ENCODE measurements around the gene PPP2R3B.

DNA sequence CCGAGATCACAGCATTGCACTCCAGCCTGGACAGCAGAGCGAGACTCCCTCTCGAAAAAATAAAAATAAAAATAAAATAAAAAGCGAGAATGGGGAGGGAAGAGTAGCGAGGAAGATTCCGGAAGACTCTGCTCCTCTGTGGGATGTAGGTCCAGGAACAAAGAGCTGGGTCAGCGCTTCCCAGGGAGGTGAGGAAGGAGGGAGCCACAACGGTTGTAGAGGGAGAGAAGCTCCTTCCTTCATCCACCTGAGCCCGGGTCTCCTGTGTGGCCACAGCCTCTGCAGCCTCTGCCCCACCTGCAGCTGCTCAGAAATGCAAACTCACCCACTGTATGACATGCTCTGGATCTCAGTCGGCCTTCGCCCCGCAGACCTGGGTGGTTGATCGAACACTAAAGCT, 3.8 kb upstream of the PPP2R3B start:
- TF ChIP-seq ZFP37 (tag by site-specific recombination; IDR thresholded peaks at IDR 0.05) (no peak), ZNF133 (tag by site-specific recombination; IDR thresholded peaks at IDR 0.05) (no peak), ZNF48 (tag by site-specific recombination; IDR thresholded peaks at IDR 0.05) (no peak), MYNN (tag by site-specific recombination; IDR thresholded peaks at IDR 0.05; ENCODE audit: borderline replicate concordance) (no peak), BCL11A (tag by site-specific recombination; IDR thresholded peaks at IDR 0.05; ENCODE audit: low read depth) (no peak), GFI1B (tag by site-specific recombination; IDR thresholded peaks at IDR 0.05) (no peak), ZNF426 (tag by site-specific recombination; IDR thresholded peaks at IDR 0.05) (no peak), ZNF514 (tag by site-specific recombination; IDR thresholded peaks at IDR 0.05) (no peak), SCRT1 (tag by site-specific recombination; IDR thresholded peaks at IDR 0.05; ENCODE audit: borderline replicate concordance) (no peak)
- TF ChIP-seq, protein P1, sequence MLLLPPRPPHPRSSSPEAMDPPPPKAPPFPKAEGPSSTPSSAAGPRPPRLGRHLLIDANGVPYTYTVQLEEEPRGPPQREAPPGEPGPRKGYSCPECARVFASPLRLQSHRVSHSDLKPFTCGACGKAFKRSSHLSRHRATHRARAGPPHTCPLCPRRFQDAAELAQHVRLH (tag by site-specific recombination; IDR thresholded peaks at IDR 0.05): no peak
- TF ChIP-seq, protein P2, sequence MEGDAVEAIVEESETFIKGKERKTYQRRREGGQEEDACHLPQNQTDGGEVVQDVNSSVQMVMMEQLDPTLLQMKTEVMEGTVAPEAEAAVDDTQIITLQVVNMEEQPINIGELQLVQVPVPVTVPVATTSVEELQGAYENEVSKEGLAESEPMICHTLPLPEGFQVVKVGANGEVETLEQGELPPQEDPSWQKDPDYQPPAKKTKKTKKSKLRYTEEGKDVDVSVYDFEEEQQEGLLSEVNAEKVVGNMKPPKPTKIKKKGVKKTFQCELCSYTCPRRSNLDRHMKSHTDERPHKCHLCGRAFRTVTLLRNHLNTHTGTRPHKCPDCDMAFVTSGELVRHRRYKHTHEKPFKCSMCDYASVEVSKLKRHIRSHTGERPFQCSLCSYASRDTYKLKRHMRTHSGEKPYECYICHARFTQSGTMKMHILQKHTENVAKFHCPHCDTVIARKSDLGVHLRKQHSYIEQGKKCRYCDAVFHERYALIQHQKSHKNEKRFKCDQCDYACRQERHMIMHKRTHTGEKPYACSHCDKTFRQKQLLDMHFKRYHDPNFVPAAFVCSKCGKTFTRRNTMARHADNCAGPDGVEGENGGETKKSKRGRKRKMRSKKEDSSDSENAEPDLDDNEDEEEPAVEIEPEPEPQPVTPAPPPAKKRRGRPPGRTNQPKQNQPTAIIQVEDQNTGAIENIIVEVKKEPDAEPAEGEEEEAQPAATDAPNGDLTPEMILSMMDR (tag by site-specific recombination; IDR thresholded peaks at IDR 0.05): no peak
- TF ChIP-seq, protein P3, sequence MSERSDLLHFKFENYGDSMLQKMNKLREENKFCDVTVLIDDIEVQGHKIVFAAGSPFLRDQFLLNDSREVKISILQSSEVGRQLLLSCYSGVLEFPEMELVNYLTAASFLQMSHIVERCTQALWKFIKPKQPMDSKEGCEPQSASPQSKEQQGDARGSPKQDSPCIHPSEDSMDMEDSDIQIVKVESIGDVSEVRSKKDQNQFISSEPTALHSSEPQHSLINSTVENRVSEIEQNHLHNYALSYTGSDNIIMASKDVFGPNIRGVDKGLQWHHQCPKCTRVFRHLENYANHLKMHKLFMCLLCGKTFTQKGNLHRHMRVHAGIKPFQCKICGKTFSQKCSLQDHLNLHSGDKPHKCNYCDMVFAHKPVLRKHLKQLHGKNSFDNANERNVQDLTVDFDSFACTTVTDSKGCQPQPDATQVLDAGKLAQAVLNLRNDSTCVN (tag by site-specific recombination; optimal IDR thresholded peaks at IDR 0.05): no peak
- TF ChIP-seq, protein P4, sequence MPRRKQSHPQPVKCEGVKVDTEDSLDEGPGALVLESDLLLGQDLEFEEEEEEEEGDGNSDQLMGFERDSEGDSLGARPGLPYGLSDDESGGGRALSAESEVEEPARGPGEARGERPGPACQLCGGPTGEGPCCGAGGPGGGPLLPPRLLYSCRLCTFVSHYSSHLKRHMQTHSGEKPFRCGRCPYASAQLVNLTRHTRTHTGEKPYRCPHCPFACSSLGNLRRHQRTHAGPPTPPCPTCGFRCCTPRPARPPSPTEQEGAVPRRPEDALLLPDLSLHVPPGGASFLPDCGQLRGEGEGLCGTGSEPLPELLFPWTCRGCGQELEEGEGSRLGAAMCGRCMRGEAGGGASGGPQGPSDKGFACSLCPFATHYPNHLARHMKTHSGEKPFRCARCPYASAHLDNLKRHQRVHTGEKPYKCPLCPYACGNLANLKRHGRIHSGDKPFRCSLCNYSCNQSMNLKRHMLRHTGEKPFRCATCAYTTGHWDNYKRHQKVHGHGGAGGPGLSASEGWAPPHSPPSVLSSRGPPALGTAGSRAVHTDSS (tag by site-specific recombination; IDR thresholded peaks at IDR 0.05): no peak
- TF ChIP-seq, protein P5, sequence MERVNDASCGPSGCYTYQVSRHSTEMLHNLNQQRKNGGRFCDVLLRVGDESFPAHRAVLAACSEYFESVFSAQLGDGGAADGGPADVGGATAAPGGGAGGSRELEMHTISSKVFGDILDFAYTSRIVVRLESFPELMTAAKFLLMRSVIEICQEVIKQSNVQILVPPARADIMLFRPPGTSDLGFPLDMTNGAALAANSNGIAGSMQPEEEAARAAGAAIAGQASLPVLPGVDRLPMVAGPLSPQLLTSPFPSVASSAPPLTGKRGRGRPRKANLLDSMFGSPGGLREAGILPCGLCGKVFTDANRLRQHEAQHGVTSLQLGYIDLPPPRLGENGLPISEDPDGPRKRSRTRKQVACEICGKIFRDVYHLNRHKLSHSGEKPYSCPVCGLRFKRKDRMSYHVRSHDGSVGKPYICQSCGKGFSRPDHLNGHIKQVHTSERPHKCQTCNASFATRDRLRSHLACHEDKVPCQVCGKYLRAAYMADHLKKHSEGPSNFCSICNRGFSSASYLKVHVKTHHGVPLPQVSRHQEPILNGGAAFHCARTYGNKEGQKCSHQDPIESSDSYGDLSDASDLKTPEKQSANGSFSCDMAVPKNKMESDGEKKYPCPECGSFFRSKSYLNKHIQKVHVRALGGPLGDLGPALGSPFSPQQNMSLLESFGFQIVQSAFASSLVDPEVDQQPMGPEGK (tag by site-specific recombination; IDR thresholded peaks at IDR 0.05): no peak
